RWPE2 (cell line): ENCODE results near the gene SLC9A9.

Source experiments
- ATAC-seq: fragments of 200-7000 bp; cut with Tn5 transposase; 3 replicates; pipeline ENCODE4 v1.9.1; 2021; ENCODE audit warnings: low read depth
- DNase-seq: peaks from one replicate; pipeline ENCODE4 v3.0.0-alpha.2; 2020; ENCODE audit warnings: low spot score
- H3K27ac ChIP-seq: fragments of 450-650 bp; 2 replicates; pipeline ENCODE4 v1.5.1; 2017; ENCODE audit warnings: mild to moderate bottlenecking; ENCODE audit not compliant: poor library complexity, severe bottlenecking
- H3K27me3 ChIP-seq: fragments of 250-450 bp; sonication (Bioruptor Pico); 2 replicates; pipeline ENCODE4 v1.5.1; 2021; ENCODE audit warnings: mild to moderate bottlenecking, moderate library complexity; ENCODE audit not compliant: insufficient read depth, poor library complexity, severe bottlenecking
- H3K36me3 ChIP-seq: fragments of 250-450 bp; sonication (Bioruptor Pico); 2 replicates; pipeline ENCODE4 v1.5.1; 2020; ENCODE audit warnings: low read depth, mild to moderate bottlenecking, moderate library complexity
- H3K4me1 ChIP-seq: fragments of 250-450 bp; sonication (Bioruptor Pico); 2 replicates; pipeline ENCODE4 v1.5.1; 2021; ENCODE audit warnings: mild to moderate bottlenecking, moderate library complexity; ENCODE audit not compliant: insufficient read depth, poor library complexity, severe bottlenecking
- H3K4me3 ChIP-seq: fragments of 250-450 bp; sonication (Bioruptor Pico); 2 replicates; pipeline ENCODE4 v1.5.1; 2021; ENCODE audit warnings: mild to moderate bottlenecking, moderate library complexity; ENCODE audit not compliant: severe bottlenecking
- H3K9me3 ChIP-seq: fragments of 250-450 bp; sonication (Bioruptor Pico); 2 replicates; pipeline ENCODE4 v1.5.1; 2021; ENCODE audit warnings: mild to moderate bottlenecking, moderate library complexity; ENCODE audit not compliant: severe bottlenecking
- CTCF ChIP-seq: fragments of 450-650 bp; IDR thresholded peaks from one replicate; pipeline ENCODE4 v1.5.1; 2017; ENCODE audit warnings: mild to moderate bottlenecking, moderate library complexity; ENCODE audit not compliant: poor library complexity, severe bottlenecking

SLC9A9 gene

GRCh38 chr3:143315766-143316165 lies 532.5 kb downstream of the SLC9A9 start:
- no peaks in the 10 kb centered on the region for H3K9me3 ChIP-seq
- H3K27me3 ChIP-seq: no peaks in the 10 kb centered on the region
- TF ChIP-seq CTCF: no peak
- no peak for DNase-seq
- H3K4me3 ChIP-seq: no peak overlapping the region
- ATAC-seq: no peak
- H3K36me3 ChIP-seq: no peaks in the 10 kb centered on the region
- no peaks in the 10 kb centered on the region for H3K4me1 ChIP-seq
- H3K27ac ChIP-seq: no peak overlapping the region

DNA sequence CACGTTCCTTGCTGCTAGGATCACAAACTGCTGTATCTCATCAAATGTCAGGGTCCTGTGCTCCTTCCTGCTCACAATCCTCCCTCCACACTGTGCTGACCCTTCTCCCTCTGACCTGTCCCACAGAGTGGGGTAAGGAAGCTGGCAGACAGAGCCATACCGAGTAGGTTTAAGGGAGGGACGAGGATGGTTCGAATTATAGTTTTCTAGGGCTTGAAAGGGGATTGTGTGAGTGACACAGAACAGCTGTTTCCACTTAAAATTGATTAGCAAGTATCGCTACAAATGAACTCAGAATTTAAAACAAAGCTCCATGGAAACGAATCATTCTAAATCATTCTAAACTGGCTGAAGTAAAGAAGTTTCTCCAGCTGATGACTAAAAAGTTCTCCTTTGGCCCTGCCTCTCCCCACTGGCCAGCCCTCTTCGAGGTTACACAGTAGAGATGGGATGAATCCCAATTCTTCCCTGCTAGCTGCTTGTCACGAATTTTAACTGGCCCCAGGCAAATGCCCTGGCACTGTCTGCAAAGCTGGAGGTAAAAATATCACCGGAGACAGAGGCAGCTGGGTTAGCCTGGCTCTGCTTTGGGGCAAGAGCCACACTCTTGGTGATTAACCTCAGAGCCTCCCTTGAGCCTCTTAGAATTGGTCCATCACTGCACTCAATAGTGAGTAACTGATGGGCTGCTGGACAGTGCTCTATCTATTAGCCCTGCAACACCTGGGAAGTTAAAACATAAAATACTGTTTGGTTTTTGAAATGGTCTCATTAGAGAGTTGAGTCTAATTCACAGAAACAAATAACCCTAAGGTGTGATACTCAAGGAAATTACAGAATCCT lies 533.8 kb downstream of the SLC9A9 start:
- H3K9me3 ChIP-seq: no peaks in the 10 kb centered on the region
- no peak for TF ChIP-seq CTCF
- no peak overlapping the region for H3K4me3 ChIP-seq
- H3K27me3 ChIP-seq: no peaks in the 10 kb centered on the region
- H3K36me3 ChIP-seq: no peaks in the 10 kb centered on the region
- DNase-seq (no peak), ATAC-seq (no peak)
- H3K4me1 ChIP-seq: no peaks in the 10 kb centered on the region
- H3K27ac ChIP-seq: no peak overlapping the region

GRCh38 chr3:143313893-143314188 lies 534.4 kb downstream of the SLC9A9 start:
- no peak for DNase-seq
- H3K4me1 ChIP-seq: no peaks in the 10 kb centered on the region
- H3K27ac ChIP-seq: no peak overlapping the region
- ATAC-seq: no peak
- no peak overlapping the region for H3K4me3 ChIP-seq
- H3K27me3 ChIP-seq: no peaks in the 10 kb centered on the region
- H3K9me3 ChIP-seq: no peaks in the 10 kb centered on the region
- no peaks in the 10 kb centered on the region for H3K36me3 ChIP-seq
- TF ChIP-seq CTCF: no peak

DNA sequence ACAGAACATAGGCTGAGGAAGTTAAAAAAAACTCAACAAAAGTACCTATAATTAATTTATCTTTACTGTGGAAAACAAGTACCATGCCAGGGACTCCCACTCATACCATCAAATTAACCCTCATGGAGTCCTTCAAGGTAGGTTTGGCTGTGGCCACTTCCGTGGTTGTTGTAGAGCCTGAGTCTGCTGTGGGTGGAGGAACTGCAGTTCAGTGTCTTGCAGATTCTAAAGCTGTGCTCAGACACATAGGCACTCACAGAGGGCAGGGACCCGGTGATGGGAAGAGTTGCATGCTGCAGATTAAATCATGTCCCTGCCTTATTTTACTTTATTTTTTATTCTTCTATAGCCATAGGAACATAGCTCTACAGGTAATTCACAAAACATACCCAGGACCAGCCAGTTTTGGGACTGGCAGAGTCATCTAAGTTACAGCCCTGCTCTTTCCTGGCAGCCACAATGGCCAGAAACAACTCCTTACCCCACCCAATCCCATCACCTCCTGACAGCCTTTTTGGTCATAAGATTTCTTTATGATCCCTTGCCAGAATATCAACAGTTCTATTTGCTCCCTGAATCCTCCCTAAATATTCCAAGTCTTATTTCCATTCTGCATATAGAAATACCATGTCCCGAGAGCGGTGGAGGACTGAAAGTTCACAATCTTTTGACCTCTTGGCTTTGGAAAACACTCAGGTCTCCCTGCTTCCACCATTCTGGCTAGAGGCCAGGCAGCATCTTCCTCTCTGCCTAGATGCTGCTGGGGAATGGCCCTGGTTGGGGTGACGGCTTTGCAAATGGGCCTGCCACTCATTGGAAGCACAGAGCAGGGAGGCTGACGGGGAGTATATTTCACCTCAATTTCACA lies 535.0 kb downstream of the SLC9A9 start:
- Histone ChIP-seq H3K4me3 (no peak overlapping the region), H3K4me1 (no peaks in the 10 kb centered on the region), H3K27ac (no peak overlapping the region), H3K9me3 (no peaks in the 10 kb centered on the region), H3K36me3 (no peaks in the 10 kb centered on the region), H3K27me3 (no peaks in the 10 kb centered on the region)
- no peak for DNase-seq
- no peak for ATAC-seq
- TF ChIP-seq CTCF: no peak
